ENCODE data around the gene LRWD1.
"Not testable (repeated sequence)": the region's sequence is repeated elsewhere in the genome, so short reads cannot be mapped to it uniquely, and the experiment has no call there.

Gene LRWD1

DNA sequence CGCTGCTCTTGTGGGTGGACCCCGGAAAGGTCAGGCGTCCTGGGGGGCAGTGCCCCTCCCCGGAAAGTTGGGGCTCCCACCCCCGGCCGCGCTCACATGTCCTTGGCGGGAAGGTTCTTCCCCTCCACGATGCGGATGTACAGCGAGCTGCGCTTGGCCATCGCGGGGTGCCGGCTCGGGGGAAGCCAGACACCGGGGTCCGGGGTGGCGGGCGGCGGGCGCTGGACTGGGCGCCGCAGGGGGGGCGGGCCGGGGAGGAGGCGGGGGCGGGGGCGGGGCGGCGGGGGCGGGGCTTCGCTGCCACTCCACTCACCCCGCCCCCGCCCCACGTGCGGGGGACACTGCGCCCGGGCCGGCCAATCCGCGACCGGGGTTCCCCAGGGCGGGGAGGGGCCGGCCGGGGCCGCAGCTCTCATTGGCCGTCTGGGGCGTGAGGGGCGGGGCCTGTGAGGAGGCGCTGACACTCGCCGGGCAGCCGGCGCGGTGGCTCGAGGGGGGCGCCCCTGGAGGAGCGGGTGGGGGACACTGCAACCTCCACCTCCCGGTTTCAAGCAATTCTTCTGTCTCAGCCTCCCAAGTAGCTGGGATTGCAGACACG is 52.9 kb downstream of the LRWD1 start, which contains the start of gene RASA4B:
TSS of gene RASA4B (minus strand) at position 228 of the 598 bp plus-strand sequence. CDS start at position 161, 67 bp downstream.
- CTCF ChIA-PET, result not testable (repeated sequence)

DNA sequence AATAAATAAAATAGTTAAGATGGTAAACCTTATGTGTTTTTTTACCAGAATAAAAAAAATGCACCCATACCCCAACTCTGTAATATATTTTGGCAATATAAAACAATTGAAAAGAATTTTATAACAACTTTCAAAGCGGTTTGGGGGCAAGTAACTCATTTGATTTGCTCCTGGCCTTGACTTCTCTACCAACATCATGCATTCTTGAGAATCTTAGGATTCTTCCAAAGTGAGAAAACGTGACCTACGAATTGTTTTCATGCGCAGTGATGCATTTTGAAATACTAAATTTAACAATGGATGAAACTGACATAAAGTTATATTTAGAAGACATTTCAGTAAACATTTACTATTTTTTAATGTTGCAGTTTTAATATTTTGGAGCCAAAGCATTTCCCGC is 56.0 kb downstream of the LRWD1 start:
- DNase-seq (ENCODE audit: low spot score); POLR2A ChIA-PET (ENCODE audit: low non-redundant PET); CTCF ChIA-PET; H3K27ac ChIP-seq: not testable (repeated sequence)

More for the DNA sequence above, 52.9 kb downstream of the LRWD1 start, which contains the start of gene RASA4B:
- DNase-seq (ENCODE audit: low spot score); H3K27ac ChIP-seq; POLR2A ChIA-PET (ENCODE audit: low non-redundant PET): not testable (repeated sequence)
